SK-N-SH treated with all-trans-retinoic acid at 6 μM for 48 hours (cell line): Measurements from ENCODE around the gene PRSS16.

ENCODE experiments used
- ARNTL ChIP-seq: fragments of 450-650 bp; formaldehyde crosslinking; IDR thresholded peaks from 2 replicates; pipeline ENCODE4 v1.5.0; 2020; ENCODE audit warnings: low read depth, mild to moderate bottlenecking, moderate library complexity, borderline replicate concordance
- ISL1 ChIP-seq: fragments of 250-450 bp; sonication (Bioruptor Pico); IDR thresholded peaks from 2 replicates; pipeline ENCODE4 v2.1.2; 2022; ENCODE audit warnings: mild to moderate bottlenecking, moderate library complexity

GRCh38 chr6:27281105-27281539, 33.6 kb downstream of the PRSS16 start:
- TF ChIP-seq ARNTL (CRISPR knock-in tag) (no peak), ISL1 (CRISPR knock-in tag) (no peak)
